HL-60 (cell line): ENCODE measurements around the gene SRMS.

ENCODE experiments used
- GABPA ChIP-seq: IDR thresholded peaks from 2 replicates; pipeline ENCODE4 v1.6.1; 2012; ENCODE audit warnings: low read depth
- TF ChIP-seq, protein P1 (sequence below): IDR thresholded peaks from one replicate; pipeline ENCODE4 v1.5.1; 2011; ENCODE audit warnings: low read length, control low read depth, inconsistent platforms; ENCODE audit not compliant: insufficient read depth
- TF ChIP-seq, protein P2 (sequence below): IDR thresholded peaks from 2 replicates; pipeline ENCODE4 v1.6.1; 2012; ENCODE audit warnings: low read depth; ENCODE audit not compliant: insufficient replicate concordance

DNA sequence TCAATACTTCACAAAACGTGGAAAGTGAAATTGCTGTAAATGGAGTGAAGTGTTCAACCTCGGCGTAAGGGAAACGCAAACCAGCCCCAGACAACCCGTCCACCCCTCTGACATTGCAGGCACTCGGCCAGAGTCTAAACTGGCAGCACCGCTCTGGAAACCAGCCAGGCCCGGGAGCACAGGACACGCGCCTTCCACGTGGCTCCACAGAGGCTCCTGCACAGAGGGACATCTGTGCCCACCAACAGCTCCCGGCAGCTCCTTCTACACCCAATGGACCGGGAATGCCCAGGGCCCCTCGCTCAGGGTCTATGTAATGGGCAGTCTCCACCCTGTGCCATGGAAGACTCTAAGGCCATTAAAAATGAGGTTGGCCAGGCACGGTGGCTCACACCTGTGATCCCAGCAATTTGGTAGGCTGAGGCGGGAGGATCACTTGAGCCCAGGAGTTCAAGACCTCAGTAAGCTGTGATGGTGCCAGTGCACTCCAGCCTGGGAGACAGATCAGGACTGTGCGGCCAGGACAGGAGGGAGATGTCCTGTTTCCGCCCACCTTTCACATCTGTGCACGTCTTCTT lies 29.9 kb upstream of the SRMS start:
- TF ChIP-seq, protein P1, sequence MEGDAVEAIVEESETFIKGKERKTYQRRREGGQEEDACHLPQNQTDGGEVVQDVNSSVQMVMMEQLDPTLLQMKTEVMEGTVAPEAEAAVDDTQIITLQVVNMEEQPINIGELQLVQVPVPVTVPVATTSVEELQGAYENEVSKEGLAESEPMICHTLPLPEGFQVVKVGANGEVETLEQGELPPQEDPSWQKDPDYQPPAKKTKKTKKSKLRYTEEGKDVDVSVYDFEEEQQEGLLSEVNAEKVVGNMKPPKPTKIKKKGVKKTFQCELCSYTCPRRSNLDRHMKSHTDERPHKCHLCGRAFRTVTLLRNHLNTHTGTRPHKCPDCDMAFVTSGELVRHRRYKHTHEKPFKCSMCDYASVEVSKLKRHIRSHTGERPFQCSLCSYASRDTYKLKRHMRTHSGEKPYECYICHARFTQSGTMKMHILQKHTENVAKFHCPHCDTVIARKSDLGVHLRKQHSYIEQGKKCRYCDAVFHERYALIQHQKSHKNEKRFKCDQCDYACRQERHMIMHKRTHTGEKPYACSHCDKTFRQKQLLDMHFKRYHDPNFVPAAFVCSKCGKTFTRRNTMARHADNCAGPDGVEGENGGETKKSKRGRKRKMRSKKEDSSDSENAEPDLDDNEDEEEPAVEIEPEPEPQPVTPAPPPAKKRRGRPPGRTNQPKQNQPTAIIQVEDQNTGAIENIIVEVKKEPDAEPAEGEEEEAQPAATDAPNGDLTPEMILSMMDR, result no peak
- TF ChIP-seq, protein P2, sequence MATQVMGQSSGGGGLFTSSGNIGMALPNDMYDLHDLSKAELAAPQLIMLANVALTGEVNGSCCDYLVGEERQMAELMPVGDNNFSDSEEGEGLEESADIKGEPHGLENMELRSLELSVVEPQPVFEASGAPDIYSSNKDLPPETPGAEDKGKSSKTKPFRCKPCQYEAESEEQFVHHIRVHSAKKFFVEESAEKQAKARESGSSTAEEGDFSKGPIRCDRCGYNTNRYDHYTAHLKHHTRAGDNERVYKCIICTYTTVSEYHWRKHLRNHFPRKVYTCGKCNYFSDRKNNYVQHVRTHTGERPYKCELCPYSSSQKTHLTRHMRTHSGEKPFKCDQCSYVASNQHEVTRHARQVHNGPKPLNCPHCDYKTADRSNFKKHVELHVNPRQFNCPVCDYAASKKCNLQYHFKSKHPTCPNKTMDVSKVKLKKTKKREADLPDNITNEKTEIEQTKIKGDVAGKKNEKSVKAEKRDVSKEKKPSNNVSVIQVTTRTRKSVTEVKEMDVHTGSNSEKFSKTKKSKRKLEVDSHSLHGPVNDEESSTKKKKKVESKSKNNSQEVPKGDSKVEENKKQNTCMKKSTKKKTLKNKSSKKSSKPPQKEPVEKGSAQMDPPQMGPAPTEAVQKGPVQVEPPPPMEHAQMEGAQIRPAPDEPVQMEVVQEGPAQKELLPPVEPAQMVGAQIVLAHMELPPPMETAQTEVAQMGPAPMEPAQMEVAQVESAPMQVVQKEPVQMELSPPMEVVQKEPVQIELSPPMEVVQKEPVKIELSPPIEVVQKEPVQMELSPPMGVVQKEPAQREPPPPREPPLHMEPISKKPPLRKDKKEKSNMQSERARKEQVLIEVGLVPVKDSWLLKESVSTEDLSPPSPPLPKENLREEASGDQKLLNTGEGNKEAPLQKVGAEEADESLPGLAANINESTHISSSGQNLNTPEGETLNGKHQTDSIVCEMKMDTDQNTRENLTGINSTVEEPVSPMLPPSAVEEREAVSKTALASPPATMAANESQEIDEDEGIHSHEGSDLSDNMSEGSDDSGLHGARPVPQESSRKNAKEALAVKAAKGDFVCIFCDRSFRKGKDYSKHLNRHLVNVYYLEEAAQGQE, result no peak
- no peak for TF ChIP-seq GABPA
